Lower leg skin (tissue), 4 donors: ENCODE measurements around the gene RAPH1. TPM values are rescaled to one million over a fixed set of nuclear protein-coding genes. Genes with fewer than 3 reads are reported as not detected.

Experiments used
- DNase-seq, 2 donors: peaks; one replicate each; pipeline ENCODE4 v3.0.0-alpha.2; 2019; ENCODE audit warnings: low spot score in 2 of 2
- H3K4me3 ChIP-seq: fragments of 200-600 bp; sonication (generic); 2 replicates; pipeline ENCODE4 v1.5.1; 2017; ENCODE audit warnings: mild to moderate bottlenecking, low read depth; ENCODE audit not compliant: poor library complexity, severe bottlenecking
- POLR2A ChIP-seq, 2 donors: fragments of 450-650 bp; IDR thresholded peaks; one replicate each; pipeline ENCODE4 v1.6.1; 2016 to 2017; ENCODE audit warnings: antibody characterized with exemption in 2 of 2, mild to moderate bottlenecking in 1 of 2, moderate library complexity in 1 of 2
- WGBS, 2 donors: methylation state at CpG; one replicate each; pipeline ENCODE4 v1.1.5; 2018; 5-methylcytosine and 5-hydroxymethylcytosine counted together
- intact Hi-C: fragments of 100-400 bp; cut with DNase I; formaldehyde crosslinking; loops from one replicate; pipeline ENCODE4 v1.15.0; 2023; ENCODE audit warnings: low total_unique reads
- total RNA-seq, 4 donors: library from RNA; depleted of rRNA; stranded (reverse); fragments of >200 nt; gene quantifications; one replicate each; pipeline ENCODE4 v1.1.0, GENCODE V29; 2016
- TF ChIP-seq, protein P1 (sequence below), 3 donors: fragments of 450-650 bp; IDR thresholded peaks; one replicate each; pipeline ENCODE4 v1.5.1; 2016; ENCODE audit warnings: antibody characterized with exemption in 3 of 3, mild to moderate bottlenecking in 3 of 3, moderate library complexity in 2 of 3

RAPH1 gene
- total RNA-seq, 4 donors from 2014 or later, result 32.2 to 148 (median 67.7) TPM

DNA sequence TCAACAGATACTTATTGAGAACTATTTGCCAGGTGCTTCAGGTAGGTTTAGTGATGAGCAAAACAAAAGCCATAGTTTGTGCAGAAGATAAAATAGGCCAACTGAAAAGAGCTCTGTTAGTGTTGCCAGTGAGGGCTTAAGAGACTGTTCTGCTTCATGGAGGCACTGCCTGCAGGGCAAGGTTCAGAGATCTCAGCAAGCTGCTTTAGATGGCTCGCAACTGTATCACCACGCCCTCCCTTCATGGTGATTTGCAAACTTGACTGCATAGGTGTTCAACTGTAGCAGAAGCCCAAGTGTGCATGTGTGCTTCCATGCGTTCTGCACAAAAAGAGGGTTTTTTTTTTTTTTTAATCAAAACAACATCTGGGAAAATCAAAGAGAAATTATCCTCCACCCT, 84.5 kb downstream of the RAPH1 start:
- H3K4me3 ChIP-seq, result no peak overlapping the region
- TF ChIP-seq, protein P1, sequence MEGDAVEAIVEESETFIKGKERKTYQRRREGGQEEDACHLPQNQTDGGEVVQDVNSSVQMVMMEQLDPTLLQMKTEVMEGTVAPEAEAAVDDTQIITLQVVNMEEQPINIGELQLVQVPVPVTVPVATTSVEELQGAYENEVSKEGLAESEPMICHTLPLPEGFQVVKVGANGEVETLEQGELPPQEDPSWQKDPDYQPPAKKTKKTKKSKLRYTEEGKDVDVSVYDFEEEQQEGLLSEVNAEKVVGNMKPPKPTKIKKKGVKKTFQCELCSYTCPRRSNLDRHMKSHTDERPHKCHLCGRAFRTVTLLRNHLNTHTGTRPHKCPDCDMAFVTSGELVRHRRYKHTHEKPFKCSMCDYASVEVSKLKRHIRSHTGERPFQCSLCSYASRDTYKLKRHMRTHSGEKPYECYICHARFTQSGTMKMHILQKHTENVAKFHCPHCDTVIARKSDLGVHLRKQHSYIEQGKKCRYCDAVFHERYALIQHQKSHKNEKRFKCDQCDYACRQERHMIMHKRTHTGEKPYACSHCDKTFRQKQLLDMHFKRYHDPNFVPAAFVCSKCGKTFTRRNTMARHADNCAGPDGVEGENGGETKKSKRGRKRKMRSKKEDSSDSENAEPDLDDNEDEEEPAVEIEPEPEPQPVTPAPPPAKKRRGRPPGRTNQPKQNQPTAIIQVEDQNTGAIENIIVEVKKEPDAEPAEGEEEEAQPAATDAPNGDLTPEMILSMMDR (IDR thresholded peaks at IDR 0.05), result no peak
- no peak for TF ChIP-seq POLR2A (IDR thresholded peaks at IDR 0.05)
- no peak for DNase-seq
- WGBS, 2 donors, result 86% methylated on average over 3 of the region's 3 CpGs
- intact Hi-C loops, result no loop called here

DNA sequence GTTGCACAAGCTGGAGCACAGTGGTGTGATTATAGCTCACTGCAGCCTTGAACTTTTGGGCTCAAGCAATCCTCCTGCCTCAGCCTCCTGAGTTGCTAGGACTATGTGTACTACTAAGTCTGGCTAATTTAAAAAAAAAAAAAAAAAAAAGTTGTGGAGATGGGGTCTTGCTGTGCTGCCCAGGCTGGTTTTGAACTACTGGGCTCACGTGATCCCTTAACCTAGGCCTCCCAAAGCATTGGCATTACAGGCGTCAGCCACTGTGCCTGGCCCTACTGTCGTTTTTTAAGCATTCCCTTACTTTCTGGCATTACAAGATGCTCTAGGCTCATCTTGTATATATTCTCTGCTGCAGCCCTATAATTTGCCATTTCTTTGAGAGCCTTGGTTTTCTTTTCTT, 88.3 kb downstream of the RAPH1 start:
- 92 to 97% methylated on average over 3 of the region's 3 CpGs for WGBS, 2 donors
- H3K4me3 ChIP-seq, result no peak overlapping the region
- TF ChIP-seq, protein P1 (IDR thresholded peaks at IDR 0.05), result no peak
- TF ChIP-seq POLR2A (IDR thresholded peaks at IDR 0.05), result no peak
- intact Hi-C loops, result no loop called here
- DNase-seq, result no peak

DNA sequence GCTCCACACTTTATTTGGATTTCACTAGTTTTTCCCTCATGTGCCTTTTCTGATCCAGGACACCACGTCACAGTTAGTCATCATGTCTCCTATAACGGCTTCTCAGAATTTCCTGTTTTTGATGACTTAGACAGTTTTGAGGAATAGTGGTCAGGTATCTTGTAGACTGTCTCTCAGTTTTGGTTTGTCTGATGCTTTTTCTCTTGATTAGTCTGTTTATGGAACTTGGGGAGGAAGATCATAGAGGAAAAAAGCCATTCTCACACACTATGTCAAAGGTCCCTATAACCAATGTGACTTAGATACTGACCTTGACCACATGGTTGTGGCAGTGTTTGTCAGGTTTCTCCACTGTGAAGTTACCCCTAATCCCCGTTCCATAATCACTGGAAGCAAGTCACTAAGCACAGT, 89.0 kb downstream of the RAPH1 start:
- intact Hi-C loops, result no loop called here
- WGBS, 2 donors, result 87 to 92% methylated on average over 3 of the region's 3 CpGs
- H3K4me3 ChIP-seq, result no peak overlapping the region
- no peak for DNase-seq
- no peak for TF ChIP-seq POLR2A (IDR thresholded peaks at IDR 0.05)
- TF ChIP-seq, protein P1 (IDR thresholded peaks at IDR 0.05), result no peak

DNA sequence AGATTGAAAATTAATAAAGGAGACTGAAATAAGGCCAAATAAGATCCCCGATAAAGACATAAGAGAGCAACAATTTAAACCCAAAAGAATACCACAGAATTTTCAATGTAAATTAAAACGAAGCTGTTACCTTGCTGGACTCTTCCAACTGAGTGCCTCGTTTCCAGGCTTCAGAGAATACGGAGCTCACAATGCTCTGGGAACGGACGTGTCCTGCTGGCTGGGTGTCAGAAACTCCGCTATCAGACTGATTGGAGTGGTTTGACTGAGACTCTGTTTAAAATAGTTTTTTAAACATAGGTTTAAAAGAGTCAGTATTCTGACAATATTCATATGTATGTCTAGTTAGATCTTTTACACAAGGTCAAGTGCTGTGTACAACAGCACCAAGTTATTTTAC, 90.4 kb downstream of the RAPH1 start:
- no peak for DNase-seq
- intact Hi-C loops, result no loop called here
- H3K4me3 ChIP-seq, result no peak overlapping the region
- WGBS, 2 donors, result 83 to 88% methylated on average over 7 of the region's 7 CpGs
- no peak for TF ChIP-seq POLR2A (IDR thresholded peaks at IDR 0.05)
- TF ChIP-seq, protein P1 (IDR thresholded peaks at IDR 0.05), result no peak

DNA sequence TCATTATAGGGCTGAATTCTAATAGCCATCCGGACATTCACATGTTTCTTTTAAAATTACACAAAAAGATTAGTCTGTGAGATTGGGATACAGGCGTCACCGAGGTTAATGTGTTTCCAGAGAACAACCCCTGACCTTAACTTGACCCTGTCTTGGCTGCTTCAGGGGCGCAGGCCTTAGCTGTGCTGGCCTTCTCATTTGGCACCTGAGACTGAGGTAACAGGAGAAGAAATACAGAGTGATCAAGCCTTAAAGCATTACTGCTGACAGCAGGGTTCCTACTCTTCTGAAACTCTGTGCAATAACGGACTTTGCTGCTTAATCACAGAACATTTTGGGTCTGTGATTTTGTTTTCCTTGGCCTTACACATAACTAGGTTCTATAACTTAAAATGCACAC, 92.6 kb downstream of the RAPH1 start:
- no peak for TF ChIP-seq POLR2A (IDR thresholded peaks at IDR 0.05)
- TF ChIP-seq, protein P1 (IDR thresholded peaks at IDR 0.05), result no peak
- no peak for DNase-seq
- 75 to 81% methylated on average over 5 of the region's 5 CpGs for WGBS, 2 donors
- intact Hi-C loops, result no loop called here
- no peak overlapping the region for H3K4me3 ChIP-seq

DNA sequence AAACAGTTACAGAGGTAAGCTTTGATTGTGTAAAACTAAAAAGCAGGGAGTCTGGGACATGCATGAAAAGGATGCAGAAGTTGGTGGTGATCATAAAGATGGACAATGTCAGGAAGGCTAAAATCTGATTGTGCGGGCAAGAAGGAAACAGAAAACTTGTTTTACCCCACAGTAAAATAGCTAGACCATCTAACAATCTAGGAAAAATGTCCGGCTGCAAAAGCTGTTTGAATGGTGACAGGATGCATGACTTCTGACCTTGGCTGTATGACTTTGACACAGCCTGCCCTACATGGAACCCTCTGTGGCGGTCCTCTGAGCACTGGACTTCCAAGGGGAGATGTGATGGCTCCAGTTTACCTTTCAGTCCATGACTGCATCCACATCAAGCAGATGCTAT, 93.6 kb downstream of the RAPH1 start:
- no peak overlapping the region for H3K4me3 ChIP-seq
- intact Hi-C loops, result no loop called here
- TF ChIP-seq, protein P1 (IDR thresholded peaks at IDR 0.05), result no peak
- TF ChIP-seq POLR2A (IDR thresholded peaks at IDR 0.05), result no peak
- 86 to 87% methylated on average over 3 of the region's 3 CpGs for WGBS, 2 donors
- no peak for DNase-seq
